Colonic mucosa (tissue), 4 donors: ENCODE results near the gene STX10. TPM values are rescaled to one million over a fixed set of nuclear protein-coding genes. Genes with fewer than 3 reads are reported as not detected.

Experiments used
- DNase-seq: peaks from one replicate; pipeline ENCODE4 v3.0.0-alpha.2; 2020
- H3K27ac ChIP-seq: fragments of 200-600 bp; one replicate; pipeline ENCODE4 v1.8.0; 2021
- H3K27me3 ChIP-seq: fragments of 200-600 bp; one replicate; pipeline ENCODE4 v1.8.0; 2021
- H3K36me3 ChIP-seq: fragments of 200-600 bp; one replicate; pipeline ENCODE4 v1.8.0; 2021
- H3K4me1 ChIP-seq: fragments of 200-600 bp; one replicate; pipeline ENCODE4 v1.8.0; 2021; ENCODE audit warnings: mild to moderate bottlenecking
- H3K4me3 ChIP-seq: fragments of 200-600 bp; one replicate; pipeline ENCODE4 v1.8.0; 2021
- H3K9ac ChIP-seq, 2 donors: one replicate each; pipeline ENCODE4 v1.7.0; 2013; ENCODE audit warnings: control low read depth in 2 of 2, low read depth in 2 of 2, low read length in 2 of 2
- H3K9me3 ChIP-seq: fragments of 200-600 bp; one replicate; pipeline ENCODE4 v1.8.0; 2021
- intact Hi-C: fragments of 100-400 bp; cut with DNase I; formaldehyde crosslinking; loops from one replicate; pipeline ENCODE4 v1.14.1; 2022
- total RNA-seq, 2 donors: library from RNA; stranded (reverse); fragmentation: NEBNext Ultra II Directional in 1 of 2; extraction: Animal tissue kit (Norgen Biotek cat#: 25700) in 1 of 2; gene quantifications; one replicate each; pipeline ENCODE4 v1.2.1, GENCODE V29; 2021
- TF ChIP-seq, protein P1 (sequence below): fragments of 200-600 bp; IDR thresholded peaks from one replicate; pipeline ENCODE4 v1.8.0; 2022; ENCODE audit warnings: antibody characterized with exemption, mild to moderate bottlenecking
- donor health status: healthy.
- donor health status: DM: no; HTN: no; CAD: no.
- donor health status: DM: no; HTN: no; CAD: no.

STX10 gene
- total RNA-seq, 2 donors from 2014 or later = 51.0 to 78.2 TPM

DNA sequence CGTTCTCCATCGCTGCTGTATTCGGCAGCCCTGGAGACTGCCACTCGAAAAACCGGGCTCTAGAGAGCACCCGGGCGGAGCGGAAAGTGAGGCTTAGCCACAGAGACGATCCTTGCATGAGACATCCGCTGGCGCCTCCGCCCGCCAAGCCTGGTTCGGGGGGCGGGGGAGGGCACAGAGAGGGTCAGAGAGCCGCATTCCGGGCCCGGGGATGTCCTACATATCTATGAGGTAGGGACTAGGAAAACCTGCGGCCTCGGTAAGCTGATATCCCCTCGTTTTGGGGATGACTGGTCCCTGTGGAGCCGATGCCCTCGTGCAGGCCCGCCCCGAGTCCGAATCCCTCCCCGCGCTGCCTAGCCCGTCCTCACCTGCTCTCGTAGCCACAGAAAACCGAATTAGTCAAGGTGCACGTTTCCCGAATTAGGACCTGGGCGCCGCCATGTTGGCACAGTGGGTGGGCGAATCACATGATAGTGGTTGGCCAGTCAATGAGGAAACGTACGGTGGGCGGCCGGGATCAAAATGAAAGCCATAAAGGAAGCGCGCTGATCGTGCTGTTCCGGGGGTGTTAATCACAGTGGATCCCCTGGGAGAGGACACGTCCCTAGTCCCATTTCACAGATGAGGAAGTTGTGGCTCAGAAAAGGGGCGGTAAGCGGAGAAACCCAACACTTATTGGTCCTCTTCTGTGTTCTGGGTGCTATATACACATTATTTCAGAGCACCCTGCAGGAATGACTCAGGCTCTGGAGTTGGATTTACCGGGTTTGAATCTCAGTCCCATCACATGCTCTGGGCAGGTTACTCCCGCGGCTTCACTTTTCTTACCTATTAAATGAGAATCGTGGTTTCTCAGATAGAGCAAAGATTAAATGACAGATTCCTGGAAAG lies 33.6 kb downstream of the STX10 start, which contains the start of gene TRMT1:
Gene TRMT1, minus strand, starts transcription at position 459 of the 894 bp plus-strand sequence. Its CDS starts 341 bp downstream, at position 118.
- TF ChIP-seq, protein P1, sequence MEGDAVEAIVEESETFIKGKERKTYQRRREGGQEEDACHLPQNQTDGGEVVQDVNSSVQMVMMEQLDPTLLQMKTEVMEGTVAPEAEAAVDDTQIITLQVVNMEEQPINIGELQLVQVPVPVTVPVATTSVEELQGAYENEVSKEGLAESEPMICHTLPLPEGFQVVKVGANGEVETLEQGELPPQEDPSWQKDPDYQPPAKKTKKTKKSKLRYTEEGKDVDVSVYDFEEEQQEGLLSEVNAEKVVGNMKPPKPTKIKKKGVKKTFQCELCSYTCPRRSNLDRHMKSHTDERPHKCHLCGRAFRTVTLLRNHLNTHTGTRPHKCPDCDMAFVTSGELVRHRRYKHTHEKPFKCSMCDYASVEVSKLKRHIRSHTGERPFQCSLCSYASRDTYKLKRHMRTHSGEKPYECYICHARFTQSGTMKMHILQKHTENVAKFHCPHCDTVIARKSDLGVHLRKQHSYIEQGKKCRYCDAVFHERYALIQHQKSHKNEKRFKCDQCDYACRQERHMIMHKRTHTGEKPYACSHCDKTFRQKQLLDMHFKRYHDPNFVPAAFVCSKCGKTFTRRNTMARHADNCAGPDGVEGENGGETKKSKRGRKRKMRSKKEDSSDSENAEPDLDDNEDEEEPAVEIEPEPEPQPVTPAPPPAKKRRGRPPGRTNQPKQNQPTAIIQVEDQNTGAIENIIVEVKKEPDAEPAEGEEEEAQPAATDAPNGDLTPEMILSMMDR = no peak
- peak within 1 kb of the TSS; percentile 75 for H3K27ac ChIP-seq
- no peaks in the 10 kb centered on the region for H3K36me3 ChIP-seq
- H3K4me1 ChIP-seq = peaks cover 16% of the 10 kb centered on the region
- peak; percentile 97 for DNase-seq
- H3K9me3 ChIP-seq = no peaks in the 10 kb centered on the region
- no peaks in the 10 kb centered on the region for H3K27me3 ChIP-seq
- intact Hi-C loops = no loop called here
- H3K4me3 ChIP-seq = peak within 1 kb of the TSS; percentile 94
- H3K9ac ChIP-seq = peak within 1 kb of the TSS; percentile 69 to 75

DNA sequence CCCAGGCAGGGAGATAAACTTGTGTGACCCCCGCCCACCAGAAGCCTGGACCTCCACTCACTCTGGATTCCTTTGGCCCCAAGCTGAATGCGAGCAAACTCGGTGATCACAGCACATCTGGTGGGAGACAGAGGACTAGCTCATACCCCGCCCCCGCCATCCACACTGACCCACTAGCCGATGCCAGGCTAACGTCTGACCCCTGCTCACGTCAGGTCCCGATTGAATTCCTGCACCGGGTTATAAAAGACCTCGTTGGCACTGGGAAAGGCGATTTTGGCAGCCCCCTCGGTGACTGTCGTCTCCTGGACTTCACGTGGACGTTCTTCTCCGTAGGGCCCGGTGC lies 34.3 kb downstream of the STX10 start:
- Histone ChIP-seq H3K4me3 (peak overlapping the region; percentile 94), H3K9me3 (no peaks in the 10 kb centered on the region), H3K36me3 (no peaks in the 10 kb centered on the region), H3K27me3 (no peaks in the 10 kb centered on the region), H3K9ac (peak overlapping the region; percentile 69 to 75), H3K27ac (no peak overlapping the region), H3K4me1 (peaks cover 16% of the 10 kb centered on the region)
- DNase-seq = no peak
- TF ChIP-seq, protein P1 = no peak
- intact Hi-C loops = no loop called here

DNA sequence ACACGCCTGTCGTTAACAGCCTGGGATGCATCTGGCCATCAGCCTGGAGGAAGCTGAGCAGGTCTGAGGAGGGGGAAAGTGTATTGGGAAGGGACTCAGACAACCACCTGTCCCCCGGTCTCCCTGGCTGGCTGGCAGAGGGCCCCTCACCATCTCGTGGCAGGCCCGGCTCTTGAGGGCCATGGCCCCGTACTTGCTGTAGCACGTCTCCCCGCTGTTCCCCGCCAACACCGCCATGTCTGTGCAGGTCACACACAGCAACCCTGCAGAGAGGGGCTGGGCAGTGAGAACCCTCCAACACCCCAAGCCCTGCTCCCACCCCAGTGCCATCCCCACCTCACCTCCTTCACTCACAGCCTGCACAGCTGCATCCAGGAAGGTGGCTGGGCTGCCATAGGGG lies 37.6 kb downstream of the STX10 start:
- Histone ChIP-seq H3K36me3 (no peaks in the 10 kb centered on the region), H3K9ac (no peak overlapping the region), H3K9me3 (no peaks in the 10 kb centered on the region), H3K27me3 (no peaks in the 10 kb centered on the region), H3K27ac (no peak overlapping the region), H3K4me1 (peaks cover 9% of the 10 kb centered on the region), H3K4me3 (no peak overlapping the region)
- TF ChIP-seq, protein P1 = no peak
- intact Hi-C loops = no loop called here
- no peak for DNase-seq

DNA sequence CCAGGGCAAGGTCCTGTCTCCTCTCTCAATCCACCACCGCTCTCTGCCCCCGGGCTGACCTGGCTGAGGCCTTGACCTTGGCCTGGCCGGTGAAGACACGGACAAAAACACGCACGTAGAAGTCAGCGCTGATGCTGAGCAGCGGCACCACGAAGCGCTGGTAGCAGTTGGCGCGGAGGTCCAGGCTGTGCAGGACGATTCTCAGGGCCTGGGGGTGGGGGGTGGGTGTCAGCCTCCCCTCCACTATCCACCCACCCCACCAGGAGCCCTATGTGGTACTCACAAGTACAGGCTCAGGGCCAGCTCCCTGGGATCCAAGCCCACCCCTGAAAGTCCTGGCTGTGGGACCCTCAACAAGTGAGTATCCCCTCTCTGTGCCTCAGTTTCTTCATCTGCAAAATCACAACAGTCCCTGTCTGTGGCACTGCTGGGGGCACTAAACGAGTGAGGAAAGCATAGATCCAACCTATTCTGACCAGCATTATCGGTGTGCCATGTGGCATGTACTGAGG lies 40.0 kb downstream of the STX10 start:
- intact Hi-C loops = no loop called here
- Histone ChIP-seq H3K9me3 (no peaks in the 10 kb centered on the region), H3K27me3 (no peaks in the 10 kb centered on the region), H3K4me1 (no peaks in the 10 kb centered on the region), H3K4me3 (no peak overlapping the region), H3K27ac (no peak overlapping the region), H3K36me3 (no peaks in the 10 kb centered on the region), H3K9ac (no peak overlapping the region)
- TF ChIP-seq, protein P1 = no peak
- DNase-seq = no peak

DNA sequence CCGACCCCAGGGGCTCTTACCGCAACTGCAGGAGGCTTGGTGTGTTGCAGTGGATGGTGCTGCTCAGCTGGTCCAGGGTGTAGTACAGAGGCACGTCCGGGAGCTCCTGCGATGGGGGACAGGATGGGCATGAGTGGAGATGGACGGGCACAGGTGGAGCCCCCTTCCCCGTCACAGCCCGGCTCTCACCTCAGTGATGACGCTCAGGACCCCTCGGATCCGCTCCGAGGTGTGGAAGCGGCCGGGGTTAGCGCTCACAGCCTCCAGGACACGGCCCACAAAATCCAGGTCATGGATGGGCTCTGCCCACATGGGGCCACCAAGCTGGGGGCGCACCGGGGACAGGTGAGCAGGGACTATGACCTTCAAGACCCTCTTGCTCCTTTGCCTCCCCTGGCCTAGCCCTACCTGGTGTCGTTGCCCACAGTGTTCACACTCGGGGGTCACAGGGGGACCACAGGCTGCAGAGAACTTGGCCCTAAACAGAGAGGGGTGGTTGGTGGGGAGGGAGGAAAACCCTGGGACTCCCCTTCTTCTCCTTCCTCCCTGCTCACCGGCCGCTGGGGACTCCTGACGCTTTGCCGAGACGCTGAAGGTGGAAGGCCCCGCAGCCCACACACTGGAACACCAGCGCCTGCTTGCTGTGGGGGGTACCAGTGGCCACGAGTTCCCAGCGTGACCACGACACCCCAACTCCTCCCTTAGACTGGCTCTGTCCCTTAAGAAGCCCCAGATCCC lies 40.6 kb downstream of the STX10 start:
- intact Hi-C loops = no loop called here
- Histone ChIP-seq H3K27ac (no peak overlapping the region), H3K9ac (no peak overlapping the region), H3K9me3 (no peaks in the 10 kb centered on the region), H3K27me3 (no peaks in the 10 kb centered on the region), H3K4me1 (no peaks in the 10 kb centered on the region), H3K4me3 (no peak overlapping the region), H3K36me3 (no peaks in the 10 kb centered on the region)
- TF ChIP-seq, protein P1 = no peak
- no peak for DNase-seq
